IMR-90 (cell line): ENCODE measurements around the gene MTHFSD. TPM values are rescaled to one million over a fixed set of nuclear protein-coding genes. Genes with fewer than 3 reads are reported as not detected.

Experiments used
- ATAC-seq: fragments of 200-7000 bp; cut with Tn5 transposase; 2 replicates; pipeline ENCODE4 v1.9.1; 2020; ENCODE audit warnings: low read depth, mild to moderate bottlenecking, moderate library complexity
- BruUV-seq: library from RNA; stranded (reverse); fragments of 400-500 nt; replicated peaks from 2 replicates; lab custom pipeline; 2021; lab: Mats Ljungman, UMichigan
- CTCF ChIA-PET: fragments of 300-600 bp; formaldehyde crosslinking; extraction: SDS; loops from one replicate; lab custom pipeline; 2021; ENCODE audit warnings: antibody characterized with exemption; lab: Yijun Ruan, JAX
- POLR2A ChIA-PET: fragments of 300-600 bp; sonication (Branson Sonifier 250); formaldehyde crosslinking; loops from one replicate; lab custom pipeline; 2022; ENCODE audit warnings: antibody characterized with exemption; ENCODE audit not compliant: unreplicated experiment; lab: Charles Lee
- DNase-seq: peaks from one replicate; pipeline ENCODE4 v3.0.0; 2013
- H2AFZ ChIP-seq: replicated peaks from 2 replicates; pipeline ENCODE3; 2013; ENCODE audit warnings: low read length, mild to moderate bottlenecking; ENCODE audit not compliant: poor library complexity
- H2AK5ac ChIP-seq: 2 replicates; pipeline ENCODE4 v1.6.1; 2013; ENCODE audit warnings: low read depth, low read length, inconsistent platforms
- H2AK9ac ChIP-seq: replicated peaks from 2 replicates; pipeline ENCODE3; 2013; ENCODE audit warnings: mild to moderate bottlenecking, low read depth, low read length, moderate library complexity; ENCODE audit not compliant: poor library complexity
- H2BK120ac ChIP-seq: 2 replicates; pipeline ENCODE4 v1.6.1; 2013; ENCODE audit warnings: low read depth, low read length, inconsistent platforms
- H2BK15ac ChIP-seq: 3 replicates; pipeline ENCODE4 v1.6.1; 2013; ENCODE audit warnings: low read depth, low read length, inconsistent platforms
- H2BK20ac ChIP-seq: 2 replicates; pipeline ENCODE4 v1.6.1; 2013; ENCODE audit warnings: low read depth, mild to moderate bottlenecking, inconsistent platforms, low read length, moderate library complexity
- H2BK5ac ChIP-seq: 2 replicates; pipeline ENCODE4 v1.6.1; 2013; ENCODE audit warnings: mild to moderate bottlenecking, low read depth, low read length, inconsistent platforms; ENCODE audit not compliant: poor library complexity, severe bottlenecking
- H3K14ac ChIP-seq: replicated peaks from 2 replicates; pipeline ENCODE4 v1.6.1; 2013; ENCODE audit warnings: low read depth, low read length, inconsistent platforms
- H3K18ac ChIP-seq: 2 replicates; pipeline ENCODE4 v1.6.1; 2013; ENCODE audit warnings: low read depth, low read length, control low read depth
- H3K23ac ChIP-seq: 2 replicates; pipeline ENCODE4 v1.6.1; 2013; ENCODE audit warnings: low read depth, low read length, inconsistent platforms
- H3K27ac ChIP-seq: 2 replicates; pipeline ENCODE4 v1.5.1; 2013; ENCODE audit warnings: mild to moderate bottlenecking, control low read depth, low read length; ENCODE audit not compliant: insufficient read depth
- H3K27me3 ChIP-seq: 2 replicates; pipeline ENCODE4 v1.6.1; 2013; ENCODE audit warnings: low read length; ENCODE audit not compliant: control insufficient read depth, insufficient read depth
- H3K36me3 ChIP-seq: 2 replicates; pipeline ENCODE4 v1.6.1; 2013; ENCODE audit warnings: low read length, mixed read lengths; ENCODE audit not compliant: control insufficient read depth, insufficient read depth
- H3K4ac ChIP-seq: 2 replicates; pipeline ENCODE4 v1.6.1; 2013; ENCODE audit warnings: low read depth, low read length, inconsistent platforms
- H3K4me1 ChIP-seq: 2 replicates; pipeline ENCODE4 v1.6.1; 2013; ENCODE audit warnings: low read length, mixed read lengths; ENCODE audit not compliant: control insufficient read depth, insufficient read depth
- H3K4me2 ChIP-seq: 2 replicates; pipeline ENCODE4 v1.6.1; 2013; ENCODE audit warnings: low read depth, mild to moderate bottlenecking, control low read depth, low read length, moderate library complexity
- H3K4me3 ChIP-seq: 2 replicates; pipeline ENCODE4 v1.5.1; 2013; ENCODE audit warnings: low read depth, mild to moderate bottlenecking, control low read depth, low read length, moderate library complexity; ENCODE audit not compliant: insufficient read depth
- H3K56ac ChIP-seq: 2 replicates; pipeline ENCODE4 v1.6.1; 2013; ENCODE audit warnings: low read length, inconsistent platforms; ENCODE audit not compliant: insufficient read depth; ENCODE audit errors: extremely low read depth
- H3K79me1 ChIP-seq, 2 experiments: 2 replicates each; pipeline ENCODE4 v1.6.1; 2013; ENCODE audit warnings: low read length in 2 of 2, inconsistent platforms in 1 of 2, low read depth in 1 of 2
- H3K9ac ChIP-seq: 2 replicates; pipeline ENCODE4 v1.6.1; 2013; ENCODE audit warnings: low read depth, low read length, control low read depth
- H3K9me1 ChIP-seq: 2 replicates; pipeline ENCODE4 v1.6.1; 2013; ENCODE audit warnings: low read length, inconsistent platforms; ENCODE audit not compliant: insufficient read depth
- H3K9me3 ChIP-seq: 2 replicates; pipeline ENCODE4 v1.6.1; 2013; ENCODE audit warnings: low read length; ENCODE audit not compliant: control insufficient read depth, insufficient read depth
- H4K20me1 ChIP-seq: 2 replicates; pipeline ENCODE4 v1.6.1; 2013; ENCODE audit warnings: low read length, inconsistent platforms; ENCODE audit not compliant: insufficient read depth
- H4K5ac ChIP-seq: 2 replicates; pipeline ENCODE4 v1.6.1; 2013; ENCODE audit warnings: mild to moderate bottlenecking, low read depth, low read length, control low read depth
- H4K8ac ChIP-seq, 2 experiments: 2 replicates each; pipeline ENCODE4 v1.6.1; 2013; ENCODE audit warnings: low read depth in 2 of 2, low read length in 2 of 2, control low read depth in 1 of 2, inconsistent platforms in 1 of 2
- H4K91ac ChIP-seq: 2 replicates; pipeline ENCODE4 v1.6.1; 2013; ENCODE audit warnings: low read depth, low read length, inconsistent platforms; ENCODE audit not compliant: insufficient read depth
- CHD1 ChIP-seq: IDR thresholded peaks from 2 replicates; pipeline ENCODE4 v1.6.1; 2012; ENCODE audit warnings: low read depth, low read length, improper control_type of control experiment
- POLR2A ChIP-seq: IDR thresholded peaks from 2 replicates; pipeline ENCODE4 v1.6.1; 2012; ENCODE audit warnings: mild to moderate bottlenecking, low read depth, low read length
- RCOR1 ChIP-seq: IDR thresholded peaks from 2 replicates; pipeline ENCODE4 v1.6.1; 2012; ENCODE audit warnings: mild to moderate bottlenecking, low read length, improper control_type of control experiment; ENCODE audit not compliant: insufficient replicate concordance
- SMC3 ChIP-seq: fragments of 150-350 bp; IDR thresholded peaks from 2 replicates; pipeline ENCODE4 v1.6.1; 2016; ENCODE audit warnings: low read depth, mild to moderate bottlenecking, antibody characterized with exemption, low read length, moderate library complexity
- WGBS, 2 experiments: methylation state at CpG; one replicate each; pipeline versions ENCODE4 v1.1.5 to v1.1.7; 2013; ENCODE audit warnings: missing lambda C conversion rate in 2 of 2; ENCODE audit not compliant: insufficient read length in 1 of 2; ENCODE audit errors: extremely low coverage in 2 of 2; 5-methylcytosine and 5-hydroxymethylcytosine counted together
- dilution Hi-C: fragments of 300-500 bp; cut with HindIII; formaldehyde crosslinking; loops from one replicate; pipeline ENCODE4 v1.14.3; 2018; ENCODE audit warnings: low sequenced_read_pairs; ENCODE audit not compliant: unreplicated experiment
- in situ Hi-C: fragments of 300-500 bp; cut with MboI; formaldehyde crosslinking; loops from 3 replicates; pipeline ENCODE4 v1.14.3; 2019; ENCODE audit warnings: low sequenced_read_pairs, inconsistent platforms, mixed read lengths
- intact Hi-C: fragments of 100-400 bp; cut with micrococcal nuclease; formaldehyde crosslinking; loops from 2 replicates; pipeline ENCODE4 v1.10.0; 2022
- polyA plus RNA-seq, 3 experiments: library from polyadenylated mRNA; depleted of rRNA; stranded (reverse); fragments of >200 nt; gene quantifications; 2 replicates each; pipeline ENCODE4 v1.2.3, GENCODE V29; 2012; ENCODE audit warnings: low replicate concordance in 1 of 3
- total RNA-seq: library from RNA; depleted of rRNA; stranded (reverse); fragments of >200 nt; gene quantifications from 2 replicates; pipeline ENCODE4 v1.2.3, GENCODE V29; 2012

The MTHFSD gene
- total and polyA plus RNA-seq, 2 of the 4 experiments (the other 2 are of a cell fraction): 8.2 to 16.8 TPM

GRCh38 chr16:86514481-86515376 lies 40.3 kb downstream of the MTHFSD start:
- H3K18ac ChIP-seq: peak overlapping the region; percentile 95
- 0 out of 3 replicates have a peak overlapping the region, but pooled peaks have one; percentile 15 for H2BK15ac ChIP-seq
- H2BK120ac ChIP-seq: peak overlapping the region; percentile 11
- no TSS peak for BruUV-seq
- no peaks in the 10 kb centered on the region for H3K27me3 ChIP-seq
- peak overlapping the region; percentile 80 for H3K23ac ChIP-seq
- H3K9me1 ChIP-seq: peaks cover 5% of the 10 kb centered on the region
- dilution Hi-C loops (no loop called here), intact Hi-C loops (no loop called here), in situ Hi-C loops (loop anchor here (5.0 kb wide), 3 partner anchors 292 to 692 kb away; no protein-coding TSS in a partner anchor)
- peak overlapping the region; percentile 94 for H3K14ac ChIP-seq
- peak overlapping the region; percentile 98 for H3K27ac ChIP-seq
- TF ChIP-seq RCOR1: no peak
- TF ChIP-seq POLR2A: peak; percentile 67
- no peak for TF ChIP-seq SMC3
- peak; percentile 39 for TF ChIP-seq CHD1
- ChIA-PET POLR2A (no interaction called here), CTCF (no interaction called here)
- peaks cover 11% of the 10 kb centered on the region for H3K4me1 ChIP-seq
- no peak overlapping the region for H2AK9ac ChIP-seq
- H3K4me3 ChIP-seq: peak overlapping the region; percentile 99
- ATAC-seq (no peak), DNase-seq (peak; percentile 19)
- H4K5ac ChIP-seq: peak overlapping the region; percentile 53
- peak overlapping the region; percentile 99 for H3K56ac ChIP-seq
- H2BK5ac ChIP-seq: peak overlapping the region; percentile 97
- H3K9me3 ChIP-seq: no peaks in the 10 kb centered on the region
- H4K20me1 ChIP-seq: peaks cover 66% of the 10 kb centered on the region
- peak overlapping the region; percentile 83 to 91 for H4K8ac ChIP-seq
- no CpG with 5 or more reads among the region's 18 CpGs for WGBS, 2 experiments
- 0 out of 2 replicates have a peak overlapping the region, but pooled peaks have one; percentile 15 for H2BK20ac ChIP-seq
- H3K4me2 ChIP-seq: peak overlapping the region; percentile 61
- peak overlapping the region; percentile 71 for H4K91ac ChIP-seq
- peaks cover 0 to 27% of the 10 kb centered on the region in 2 experiments; a peak in 2 of 4 replicates for H3K79me1 ChIP-seq
- no peak overlapping the region for H2AK5ac ChIP-seq
- no peak overlapping the region for H2AFZ ChIP-seq
- peak overlapping the region; percentile 97 for H3K4ac ChIP-seq
- peaks cover 67% of the 10 kb centered on the region for H3K36me3 ChIP-seq
- H3K9ac ChIP-seq: peak overlapping the region; percentile 100
